Posterior vena cava (tissue), 2 donors: ENCODE measurements around the gene EPHA7. TPM values are rescaled to one million over a fixed set of nuclear protein-coding genes. Genes with fewer than 3 reads are reported as not detected.

Source experiments
- DNase-seq: peaks from one replicate; pipeline ENCODE4 v3.0.0-alpha.2; 2020; ENCODE audit warnings: low spot score
- intact Hi-C, 2 donors: fragments of 100-400 bp; cut with DNase I; formaldehyde crosslinking; loops; one replicate each; pipeline versions ENCODE4 v1.14.1 to v1.14.2; 2022 to 2023
- total RNA-seq, 2 donors: library from RNA; stranded (reverse); fragmentation: NEBNext Ultra II Directional; extraction: Animal tissue kit (Norgen Biotek cat#: 25700); gene quantifications; one replicate each; pipeline ENCODE4 v1.2.1, GENCODE V29; 2021
- donor health status: DM: yes; HTN: yes; CAD: no.
- donor health status: DM: yes; HTN: yes; CAD: no.

The EPHA7 gene
- total RNA-seq, 2 donors from 2014 or later, result 0.19 to 0.24 TPM

GRCh38 chr6:93398723-93399122 lies 20.6 kb downstream of the EPHA7 start:
- intact Hi-C loops, result no loop called here
- DNase-seq, result no peak

GRCh38 chr6:93394471-93394870 lies 24.9 kb downstream of the EPHA7 start:
- no peak for DNase-seq
- intact Hi-C loops, result no loop called here

GRCh38 chr6:93393554-93394074 lies 25.7 kb downstream of the EPHA7 start:
- intact Hi-C loops, result no loop called here
- DNase-seq, result no peak

- no peak for DNase-seq
- intact Hi-C loops, result no loop called here
Measured at GRCh38 chr6:93392797-93393196, 26.6 kb downstream of the EPHA7 start.

- DNase-seq, result no peak
- intact Hi-C loops, result no loop called here
Measured at GRCh38 chr6:93391965-93392364, 27.4 kb downstream of the EPHA7 start.

- DNase-seq, result no peak
- intact Hi-C loops, result loop anchor here in 1 of 2 donors (10.0 kb wide), 1 partner anchor 1226 kb away; no protein-coding TSS in a partner anchor
Measured at GRCh38 chr6:93389192-93389591, 30.2 kb downstream of the EPHA7 start.

GRCh38 chr6:93388070-93388469 lies 31.3 kb downstream of the EPHA7 start:
- intact Hi-C loops, result loop anchor here in 1 of 2 donors (10.0 kb wide), 1 partner anchor 1227 kb away; no protein-coding TSS in a partner anchor
- DNase-seq, result no peak

- no peak for DNase-seq
- intact Hi-C loops, result no loop called here
Measured at GRCh38 chr6:93376026-93376540, 43.3 kb downstream of the EPHA7 start.

- no peak for DNase-seq
- intact Hi-C loops, result no loop called here
Measured at GRCh38 chr6:93373445-93373844, 45.9 kb downstream of the EPHA7 start.

GRCh38 chr6:93371756-93372155 lies 47.6 kb downstream of the EPHA7 start:
- intact Hi-C loops, result no loop called here

GRCh38 chr6:93369586-93370134 lies 49.7 kb downstream of the EPHA7 start:
- intact Hi-C loops, result no loop called here

More at GRCh38 chr6:93371756-93372155, 47.6 kb downstream of the EPHA7 start:
- no peak for DNase-seq

GRCh38 chr6:93366506-93366905 lies 52.9 kb downstream of the EPHA7 start:
- no peak for DNase-seq

More at GRCh38 chr6:93369586-93370134, 49.7 kb downstream of the EPHA7 start:
- no peak for DNase-seq

GRCh38 chr6:93365445-93365844 lies 53.9 kb downstream of the EPHA7 start:
- DNase-seq, result no peak

More at GRCh38 chr6:93366506-93366905, 52.9 kb downstream of the EPHA7 start:
- intact Hi-C loops, result no loop called here

GRCh38 chr6:93358435-93358834 lies 60.9 kb downstream of the EPHA7 start:
- intact Hi-C loops, result no loop called here
- no peak for DNase-seq

More at GRCh38 chr6:93365445-93365844, 53.9 kb downstream of the EPHA7 start:
- intact Hi-C loops, result no loop called here

- intact Hi-C loops, result no loop called here
- DNase-seq, result no peak
Measured at GRCh38 chr6:93352604-93353003, 66.8 kb downstream of the EPHA7 start.

- DNase-seq, result no peak
- intact Hi-C loops, result no loop called here
Measured at GRCh38 chr6:93351222-93351621, 68.1 kb downstream of the EPHA7 start.

GRCh38 chr6:93350774-93351173 lies 68.6 kb downstream of the EPHA7 start:
- intact Hi-C loops, result no loop called here
- no peak for DNase-seq

GRCh38 chr6:93344333-93344835 lies 75.0 kb downstream of the EPHA7 start:
- no peak for DNase-seq
- intact Hi-C loops, result no loop called here

GRCh38 chr6:93343476-93343875 lies 75.9 kb downstream of the EPHA7 start:
- DNase-seq, result no peak

GRCh38 chr6:93341900-93342613 lies 77.3 kb downstream of the EPHA7 start:
- DNase-seq, result no peak
- intact Hi-C loops, result no loop called here

More at GRCh38 chr6:93343476-93343875, 75.9 kb downstream of the EPHA7 start:
- intact Hi-C loops, result no loop called here
